A549 (cell line): ENCODE results near the gene C18orf63. TPM values are rescaled to one million over a fixed set of nuclear protein-coding genes. Genes with fewer than 3 reads are reported as not detected.

Experiments
- ATAC-seq, 2 experiments: fragments of 200-7000 bp in 1 of 2; fragments of >200 bp in 1 of 2; cut with Nextera tagmentation in 1 of 2; cut with Tn5 transposase in 1 of 2; 3 replicates each; pipeline versions ENCODE4 v1.8.0 to v1.9.1; 2018 to 2020; ENCODE audit warnings: mild to moderate bottlenecking in 1 of 2, moderate library complexity in 1 of 2
- CTCF ChIA-PET: fragments of 300-600 bp; sonication (Branson Sonifier 250); formaldehyde crosslinking; extraction: SDS; loops from one replicate; lab custom pipeline; 2021; ENCODE audit warnings: antibody characterized with exemption, inconsistent platforms; lab: Yijun Ruan, JAX
- POLR2A ChIA-PET: fragments of 350-600 bp; formaldehyde crosslinking; extraction: SDS; loops from one replicate; lab custom pipeline; 2021; ENCODE audit warnings: antibody characterized with exemption, inconsistent platforms; lab: Yijun Ruan, JAX
- DNase-seq, 2 experiments: peaks; one replicate each; pipeline versions ENCODE4 v3.0.0 to v3.0.0-alpha.2; 2011 to 2016; ENCODE audit warnings: low read depth in 1 of 2, low spot score in 1 of 2
- FAIRE-seq: peaks from 2 replicates; lab custom pipeline; 2011; peaks lifted over from hg19 to GRCh38; lab: Jason Lieb, UNC
- H3K27ac ChIP-seq, 2 experiments: fragments of >200 bp; sonication (Bioruptor Twin); formaldehyde crosslinking; 3 replicates each; pipeline ENCODE4 v1.5.1; 2016 to 2017
- H3K4me1 ChIP-seq: fragments of >200 bp; sonication (Bioruptor Twin); formaldehyde crosslinking; 3 replicates; pipeline ENCODE4 v1.6.1; 2016
- H3K4me2 ChIP-seq: fragments of >200 bp; sonication (Bioruptor Twin); formaldehyde crosslinking; 3 replicates; pipeline ENCODE4 v1.6.1; 2016
- H3K4me3 ChIP-seq: fragments of >200 bp; sonication (Bioruptor Twin); formaldehyde crosslinking; 3 replicates; pipeline ENCODE4 v1.5.1; 2016
- H3K9me3 ChIP-seq: fragments of >200 bp; sonication (Bioruptor Twin); formaldehyde crosslinking; 3 replicates; pipeline ENCODE4 v1.6.1; 2016
- CBX2 ChIP-seq: fragments of 200-600 bp; sonication (generic); IDR thresholded peaks from 2 replicates; pipeline ENCODE4 v1.6.1; 2016; ENCODE audit warnings: low read depth, mild to moderate bottlenecking, borderline replicate concordance
- CEBPB ChIP-seq, 2 experiments: fragments of >200 bp in 1 of 2; sonication (Bioruptor Twin) in 1 of 2; formaldehyde crosslinking in 1 of 2; IDR thresholded peaks; 2 replicates each; pipeline ENCODE4 v1.6.1; 2012 to 2016
- CHD2 ChIP-seq: fragments of 150-350 bp; IDR thresholded peaks from 2 replicates; pipeline ENCODE4 v1.6.1; 2014; ENCODE audit warnings: low read length; ENCODE audit not compliant: partially characterized antibody
- CHD4 ChIP-seq: fragments of 200-600 bp; sonication (generic); IDR thresholded peaks from 2 replicates; pipeline ENCODE4 v1.6.1; 2016; ENCODE audit warnings: antibody characterized with exemption, mild to moderate bottlenecking, borderline replicate concordance
- EP300 ChIP-seq, 2 experiments: fragments of >200 bp; sonication (Bioruptor Twin); formaldehyde crosslinking; IDR thresholded peaks; 2 replicates in 1 of 2; 3 replicates in 1 of 2; pipeline ENCODE4 v1.6.1; 2016 to 2017
- FOSL2 ChIP-seq, 2 experiments: fragments of 450-650 bp in 1 of 2; fragments of >200 bp in 1 of 2; sonication (Bioruptor Twin) in 1 of 2; formaldehyde crosslinking; IDR thresholded peaks; 2 replicates each; pipeline versions ENCODE4 v1.5.0 to v1.6.1; 2016 to 2020; ENCODE audit warnings: mild to moderate bottlenecking in 1 of 2, moderate library complexity in 1 of 2
- FOXS1 ChIP-seq: fragments of 250-450 bp; sonication (Bioruptor Pico); IDR thresholded peaks from 2 replicates; pipeline ENCODE4 v1.5.0; 2020; ENCODE audit warnings: mild to moderate bottlenecking, moderate library complexity
- GATA3 ChIP-seq: IDR thresholded peaks from 2 replicates; pipeline ENCODE4 v1.6.1; 2012; ENCODE audit warnings: borderline replicate concordance
- HDAC2 ChIP-seq: fragments of 200-600 bp; sonication (generic); IDR thresholded peaks from 2 replicates; pipeline ENCODE4 v1.6.1; 2016
- HEYL ChIP-seq: fragments of 250-450 bp; sonication (Bioruptor Pico); IDR thresholded peaks from 2 replicates; pipeline ENCODE4 v1.8.0; 2021; ENCODE audit warnings: mild to moderate bottlenecking, moderate library complexity
- HOXB5 ChIP-seq: fragments of 250-450 bp; sonication (Bioruptor Pico); IDR thresholded peaks from 2 replicates; pipeline ENCODE4 v1.5.0; 2020; ENCODE audit warnings: mild to moderate bottlenecking, moderate library complexity
- MAZ ChIP-seq: fragments of 150-350 bp; IDR thresholded peaks from 2 replicates; pipeline ENCODE4 v1.6.1; 2014; ENCODE audit warnings: antibody characterized with exemption, low read depth, low read length, borderline replicate concordance
- NR3C1 ChIP-seq: fragments of >200 bp; sonication (Bioruptor Twin); formaldehyde crosslinking; IDR thresholded peaks from 3 replicates; pipeline ENCODE4 v1.6.1; 2017
- RFX5 ChIP-seq: fragments of 450-650 bp; IDR thresholded peaks from 2 replicates; pipeline ENCODE4 v1.7.1; 2014; ENCODE audit warnings: antibody characterized with exemption, mild to moderate bottlenecking, moderate library complexity
- SREBF2 ChIP-seq: fragments of 450-650 bp; IDR thresholded peaks from 2 replicates; pipeline ENCODE4 v1.6.1; 2014; ENCODE audit warnings: mild to moderate bottlenecking, moderate library complexity
- TP53 ChIP-seq: fragments of 250-450 bp; sonication (Bioruptor Pico); IDR thresholded peaks from 2 replicates; pipeline ENCODE4 v1.5.0; 2021; ENCODE audit warnings: mild to moderate bottlenecking, moderate library complexity
- ZC3H11A ChIP-seq: fragments of 450-650 bp; IDR thresholded peaks from 2 replicates; pipeline ENCODE4 v1.6.1; 2014; ENCODE audit warnings: antibody characterized with exemption, mild to moderate bottlenecking
- ZSCAN20 ChIP-seq: fragments of 250-450 bp; sonication (Bioruptor Pico); IDR thresholded peaks from 2 replicates; pipeline ENCODE4 v1.8.0; 2022; ENCODE audit warnings: mild to moderate bottlenecking, moderate library complexity
- WGBS: methylation state at CpG from one replicate; pipeline ENCODE4 v1.1.6; 2017; ENCODE audit errors: missing lambda C conversion rate; 5-methylcytosine and 5-hydroxymethylcytosine counted together
- polyA plus RNA-seq, 4 experiments: library from polyadenylated mRNA; depleted of rRNA in 3 of 4; stranded (reverse); fragments of >200 nt; fragmentation: RNase III in 1 of 4; extraction: RNeasy Plus Mini Kit Qiagen cat#74134 plus additional on column Dnase treatment in 1 of 4; gene quantifications; 2 replicates in 3 of 4; 3 replicates in 1 of 4; pipeline ENCODE4 v1.2.3, GENCODE V29; 2011 to 2017
- TF ChIP-seq, protein P1 (sequence below): fragments of 250-450 bp; sonication (Bioruptor Pico); IDR thresholded peaks from 2 replicates; pipeline ENCODE4 v1.5.0; 2021; ENCODE audit warnings: mild to moderate bottlenecking, moderate library complexity, borderline replicate concordance
- TF ChIP-seq, protein P2 (sequence below): IDR thresholded peaks from 2 replicates; pipeline ENCODE4 v1.6.1; 2012
- TF ChIP-seq, protein P3 (sequence below): IDR thresholded peaks from 2 replicates; pipeline ENCODE4 v1.6.1; 2012

C18orf63 gene
- polyA plus RNA-seq, 2 of the 4 experiments (the other 2 are of a cell fraction), result not detected

DNA sequence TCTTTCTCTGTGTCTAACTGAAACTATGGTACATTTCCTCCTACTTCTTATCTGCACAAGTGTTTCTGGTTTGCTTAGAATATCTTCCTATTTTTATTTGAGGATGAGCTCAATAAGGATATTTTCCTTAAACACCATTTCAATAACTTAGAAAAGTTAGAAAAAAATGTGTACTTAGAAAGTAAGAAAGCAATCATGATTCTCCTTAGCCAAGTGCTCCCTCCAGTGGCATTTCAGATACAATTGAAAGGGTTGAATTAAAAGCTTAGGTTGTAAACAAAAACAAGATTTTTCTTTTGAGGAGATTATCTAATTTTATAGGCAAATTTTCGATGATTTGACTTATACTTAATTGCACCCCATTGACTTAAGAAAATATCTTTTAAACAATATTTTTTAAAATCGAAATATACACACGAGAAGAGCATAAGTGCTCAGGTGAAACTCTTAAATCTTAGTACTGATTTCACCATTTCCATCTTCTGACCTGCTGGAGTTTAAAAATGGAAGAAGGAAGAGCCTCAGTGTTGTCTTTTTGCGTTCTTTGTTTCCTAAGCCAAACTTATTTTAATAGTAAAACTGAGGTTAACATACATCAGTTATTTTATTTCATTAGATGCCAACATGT lies 26.9 kb downstream of the C18orf63 start (continued):
- TF ChIP-seq, protein P1, sequence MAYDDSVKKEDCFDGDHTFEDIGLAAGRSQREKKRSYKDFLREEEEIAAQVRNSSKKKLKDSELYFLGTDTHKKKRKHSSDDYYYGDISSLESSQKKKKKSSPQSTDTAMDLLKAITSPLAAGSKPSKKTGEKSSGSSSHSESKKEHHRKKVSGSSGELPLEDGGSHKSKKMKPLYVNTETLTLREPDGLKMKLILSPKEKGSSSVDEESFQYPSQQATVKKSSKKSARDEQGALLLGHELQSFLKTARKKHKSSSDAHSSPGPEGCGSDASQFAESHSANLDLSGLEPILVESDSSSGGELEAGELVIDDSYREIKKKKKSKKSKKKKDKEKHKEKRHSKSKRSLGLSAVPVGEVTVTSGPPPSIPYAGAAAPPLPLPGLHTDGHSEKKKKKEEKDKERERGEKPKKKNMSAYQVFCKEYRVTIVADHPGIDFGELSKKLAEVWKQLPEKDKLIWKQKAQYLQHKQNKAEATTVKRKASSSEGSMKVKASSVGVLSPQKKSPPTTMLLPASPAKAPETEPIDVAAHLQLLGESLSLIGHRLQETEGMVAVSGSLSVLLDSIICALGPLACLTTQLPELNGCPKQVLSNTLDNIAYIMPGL (CRISPR knock-in tag), result no peak
- TF ChIP-seq SREBF2 (no peak), FOSL2 (IDR thresholded peaks at IDR 0.05) (no peak), FOSL2 (CRISPR knock-in tag; IDR thresholded peaks at IDR 0.05) (no peak), RFX5 (no peak), HOXB5 (CRISPR knock-in tag) (no peak), HDAC2 (no peak), GATA3 (no peak)
- TF ChIP-seq, protein P2, sequence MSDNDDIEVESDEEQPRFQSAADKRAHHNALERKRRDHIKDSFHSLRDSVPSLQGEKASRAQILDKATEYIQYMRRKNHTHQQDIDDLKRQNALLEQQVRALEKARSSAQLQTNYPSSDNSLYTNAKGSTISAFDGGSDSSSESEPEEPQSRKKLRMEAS, result no peak
- TF ChIP-seq, protein P3, sequence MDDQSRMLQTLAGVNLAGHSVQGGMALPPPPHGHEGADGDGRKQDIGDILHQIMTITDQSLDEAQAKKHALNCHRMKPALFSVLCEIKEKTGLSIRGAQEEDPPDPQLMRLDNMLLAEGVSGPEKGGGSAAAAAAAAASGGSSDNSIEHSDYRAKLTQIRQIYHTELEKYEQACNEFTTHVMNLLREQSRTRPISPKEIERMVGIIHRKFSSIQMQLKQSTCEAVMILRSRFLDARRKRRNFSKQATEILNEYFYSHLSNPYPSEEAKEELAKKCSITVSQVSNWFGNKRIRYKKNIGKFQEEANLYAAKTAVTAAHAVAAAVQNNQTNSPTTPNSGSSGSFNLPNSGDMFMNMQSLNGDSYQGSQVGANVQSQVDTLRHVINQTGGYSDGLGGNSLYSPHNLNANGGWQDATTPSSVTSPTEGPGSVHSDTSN, result no peak

DNA sequence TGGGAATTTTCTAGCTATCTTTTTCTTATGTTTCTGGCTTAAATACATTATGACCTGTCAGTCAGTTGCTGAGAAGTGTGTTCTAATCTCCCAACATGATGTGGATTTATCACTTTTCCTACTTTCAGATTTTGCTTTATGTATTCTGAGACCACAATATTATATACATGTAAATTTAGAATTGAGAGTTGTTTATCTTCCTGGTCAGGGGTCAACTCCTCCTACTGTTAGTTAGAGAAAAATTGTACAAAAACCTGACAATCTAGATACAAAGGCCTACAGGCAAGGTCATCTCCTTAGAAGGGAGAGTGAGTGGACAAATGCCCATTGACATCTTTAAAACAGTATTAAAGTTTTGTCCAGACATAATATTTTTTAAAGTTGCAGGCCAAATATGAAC lies 30.6 kb downstream of the C18orf63 start:
- CTCF ChIA-PET, result interaction anchor here (1.3 to 1.5 kb wide), 3 partner anchors 149 to 264 kb away, joined by 3 to 4 read pairs (median 4); no protein-coding TSS in a partner anchor

DNA sequence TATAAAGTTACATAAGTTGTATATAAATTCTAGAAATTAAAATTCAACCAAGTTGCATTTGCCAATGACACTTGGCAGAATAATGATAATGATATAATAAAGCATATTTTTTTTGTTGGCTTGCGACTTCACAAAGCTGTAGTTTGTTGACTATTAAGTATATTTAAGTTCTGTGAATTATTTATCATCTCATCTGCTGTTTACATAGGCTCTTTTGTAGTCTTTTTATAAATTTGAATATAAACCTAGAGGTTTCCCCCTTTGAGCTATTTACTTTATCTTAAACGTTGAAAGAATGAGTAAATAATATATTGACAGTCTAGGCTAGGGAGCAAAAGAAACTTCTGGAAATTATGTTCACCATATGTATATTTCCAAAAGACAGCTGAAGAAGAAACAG lies 32.9 kb downstream of the C18orf63 start:
- no peak for DNase-seq
- FAIRE-seq, result no peak
- H3K4me3 ChIP-seq, result no peak overlapping the region
- POLR2A ChIA-PET, result no interaction called here
- CTCF ChIA-PET, result interaction anchor here (1.1 to 1.7 kb wide), 3 partner anchors 145 to 203 kb away, joined by 4 to 5 read pairs (median 4); no protein-coding TSS in a partner anchor
- H3K4me2 ChIP-seq, result no peak overlapping the region
- H3K9me3 ChIP-seq, result no peaks in the 10 kb centered on the region
- WGBS, result 20% methylated on average over 2 of the region's 2 CpGs
- TF ChIP-seq HEYL (no peak), CHD2 (no peak), FOXS1 (CRISPR knock-in tag) (no peak), TP53 (CRISPR knock-in tag) (no peak)
- TF ChIP-seq, all 56 proteins: peak for 0
- no peak overlapping the region for H3K27ac ChIP-seq
- ATAC-seq, result no peak
- H3K4me1 ChIP-seq, result no peaks in the 10 kb centered on the region

More for the DNA sequence above, 30.6 kb downstream of the C18orf63 start:
- FAIRE-seq (no peak), ATAC-seq (no peak), DNase-seq (no peak)
- POLR2A ChIA-PET, result no interaction called here
- H3K4me1 ChIP-seq, result 0 out of 3 replicates have a peak, but pooled peaks cover 3% of the 10 kb centered on the region
- no peaks in the 10 kb centered on the region for H3K9me3 ChIP-seq
- TF ChIP-seq CBX2 (no peak), NR3C1 (no peak)
- no peak overlapping the region for H3K4me2 ChIP-seq
- no peak overlapping the region for H3K27ac ChIP-seq
- no peak overlapping the region for H3K4me3 ChIP-seq

DNA sequence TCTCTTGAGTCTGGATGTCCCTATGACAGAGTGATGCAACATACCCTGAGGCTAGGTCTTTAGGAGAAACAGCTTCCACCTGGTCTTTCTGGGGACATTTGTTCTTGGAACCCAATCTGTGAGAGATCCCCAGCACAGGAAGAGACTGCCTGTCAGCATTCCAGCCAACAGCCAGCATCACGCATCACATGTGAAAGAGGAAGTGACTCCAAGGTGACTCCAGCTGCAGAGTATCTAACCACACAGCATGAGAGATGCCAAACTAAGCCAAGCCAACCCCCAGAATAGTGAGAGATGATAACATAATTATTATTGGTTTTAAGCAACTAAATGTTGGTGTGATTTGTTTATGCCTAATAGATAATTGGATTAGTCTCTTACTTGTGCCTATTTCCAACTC lies 35.7 kb downstream of the C18orf63 start:
- no CpG with 5 or more reads among the region's 1 CpG for WGBS
- Histone ChIP-seq H3K27ac (no peak overlapping the region), H3K9me3 (no peaks in the 10 kb centered on the region), H3K4me3 (no peak overlapping the region), H3K4me2 (no peak overlapping the region), H3K4me1 (no peaks in the 10 kb centered on the region)
- TF ChIP-seq EP300 (IDR thresholded peaks at IDR 0.05), result no peak
- no peak for TF ChIP-seq CHD4
- no peak for TF ChIP-seq ZSCAN20 (CRISPR knock-in tag)
- TF ChIP-seq CEBPB (IDR thresholded peaks at IDR 0.05), result no peak
- no peak for TF ChIP-seq ZC3H11A
- no peak for TF ChIP-seq CBX2
- TF ChIP-seq MAZ, result no peak
- FAIRE-seq (no peak), DNase-seq (no peak), ATAC-seq (no peak)
- ChIA-PET POLR2A (no interaction called here), CTCF (interaction anchor here (1.4 to 6.7 kb wide), 2 partner anchors 141 to 201 kb away, joined by 6 to 60 read pairs; no protein-coding TSS in a partner anchor)
